PC-3 (cell line): ENCODE data around the gene ADK.
"Not testable (repeated sequence)": the region's sequence is repeated elsewhere in the genome, so short reads cannot be mapped to it uniquely, and the experiment has no call there.

Source experiments
- CTCF ChIP-seq: fragments of 300-600 bp; sonication (generic); conservative IDR thresholded peaks from 2 replicates; pipeline ENCODE4 v1.5.1; 2017; ENCODE audit warnings: antibody characterized with exemption, low read depth, mild to moderate bottlenecking, low read length
- EZH2 ChIP-seq: fragments of 300-600 bp; sonication (generic); IDR thresholded peaks from one replicate; pipeline ENCODE4 v1.6.1; 2017; ENCODE audit warnings: antibody characterized with exemption, mild to moderate bottlenecking, low read length; ENCODE audit not compliant: unreplicated experiment
- EZH2phosphoT487 ChIP-seq: fragments of 300-600 bp; sonication (generic); IDR thresholded peaks from 2 replicates; pipeline ENCODE4 v1.6.1; 2018; ENCODE audit warnings: mild to moderate bottlenecking, antibody characterized with exemption, low read length, borderline replicate concordance

GRCh38 chr10:74300074-74300621 lies 149.1 kb downstream of the ADK start:
- TF ChIP-seq CTCF, EZH2, EZH2phosphoT487: not testable (repeated sequence)
